MM.1S (cell line): ENCODE measurements around the gene ABCA13.

Source experiments
- DNase-seq: peaks from one replicate; pipeline ENCODE4 v3.0.0-alpha.2; 2015
- H2AFZ ChIP-seq: fragments of 300-600 bp; sonication (generic); 2 replicates; pipeline ENCODE4 v1.6.0; 2016; ENCODE audit warnings: antibody characterized with exemption, low read length
- H3F3A ChIP-seq: fragments of 300-600 bp; sonication (generic); 2 replicates; pipeline ENCODE4 v1.6.1; 2016; ENCODE audit warnings: mild to moderate bottlenecking, antibody characterized with exemption, low read length, moderate library complexity, mixed read lengths; ENCODE audit not compliant: insufficient read depth
- H3K27ac ChIP-seq: fragments of 300-600 bp; sonication (generic); 2 replicates; pipeline ENCODE4 v1.5.1; 2016; ENCODE audit warnings: mild to moderate bottlenecking, low read length
- H3K27me3 ChIP-seq: fragments of 300-600 bp; sonication (generic); replicated peaks from 2 replicates; pipeline ENCODE4 v1.6.0; 2016; ENCODE audit warnings: low read length; ENCODE audit not compliant: insufficient read depth
- H3K36me3 ChIP-seq: fragments of 300-600 bp; sonication (generic); replicated peaks from 2 replicates; pipeline ENCODE4 v1.6.1; 2016; ENCODE audit warnings: mild to moderate bottlenecking, low read length, mixed read lengths; ENCODE audit not compliant: insufficient read depth
- H3K4me1 ChIP-seq: fragments of 300-600 bp; sonication (generic); 2 replicates; pipeline ENCODE4 v1.6.1; 2016; ENCODE audit warnings: low read length, mixed read lengths
- H3K4me2 ChIP-seq: fragments of 300-600 bp; sonication (generic); 2 replicates; pipeline ENCODE4 v1.6.0; 2016; ENCODE audit warnings: low read depth, low read length
- H3K4me3 ChIP-seq: fragments of 300-600 bp; sonication (generic); 2 replicates; pipeline ENCODE4 v1.5.1; 2016; ENCODE audit warnings: low read length, mixed read lengths
- H3K79me2 ChIP-seq: fragments of 300-600 bp; sonication (generic); 2 replicates; pipeline ENCODE4 v1.6.1; 2016; ENCODE audit warnings: mixed run types, low read length, mixed read lengths
- H3K9ac ChIP-seq: fragments of 300-600 bp; sonication (generic); 2 replicates; pipeline ENCODE4 v1.6.1; 2016; ENCODE audit warnings: low read length, mixed read lengths
- H3K9me2 ChIP-seq: fragments of 300-600 bp; sonication (generic); replicated peaks from 2 replicates; pipeline ENCODE4 v1.6.1; 2016; ENCODE audit warnings: mild to moderate bottlenecking, low read length, mixed read lengths; ENCODE audit not compliant: insufficient read depth
- H3K9me3 ChIP-seq: fragments of 300-600 bp; sonication (generic); replicated peaks from 2 replicates; pipeline ENCODE4 v1.6.1; 2016; ENCODE audit warnings: mild to moderate bottlenecking, low read length, mixed read lengths; ENCODE audit not compliant: insufficient read depth
- H4K20me1 ChIP-seq: fragments of 300-600 bp; sonication (generic); 2 replicates; pipeline ENCODE4 v1.6.1; 2016; ENCODE audit warnings: mild to moderate bottlenecking, low read length, moderate library complexity, mixed read lengths; ENCODE audit not compliant: insufficient read depth
- CTCF ChIP-seq: fragments of 300-600 bp; sonication (generic); IDR thresholded peaks from 2 replicates; pipeline ENCODE4 v1.5.1; 2016; ENCODE audit warnings: antibody characterized with exemption, low read length, mixed read lengths
- EZH2 ChIP-seq: fragments of 300-600 bp; sonication (generic); optimal IDR thresholded peaks from 2 replicates; pipeline ENCODE3; 2017; ENCODE audit warnings: low read depth, mild to moderate bottlenecking, antibody characterized with exemption, low read length, mixed read lengths
- EZH2phosphoT487 ChIP-seq: fragments of 300-600 bp; sonication (generic); IDR thresholded peaks from 2 replicates; pipeline ENCODE4 v1.6.1; 2018; ENCODE audit warnings: antibody characterized with exemption, low read length

The ABCA13 gene

GRCh38 chr7:48269066-48269465 is 97.8 kb downstream of the ABCA13 start:
- no peak for DNase-seq
- H3K4me1 ChIP-seq, result no peaks in the 10 kb centered on the region
- H2AFZ ChIP-seq, result no peak overlapping the region
- H3K4me3 ChIP-seq, result no peak overlapping the region
- H3K9me2 ChIP-seq, result no peaks in the 10 kb centered on the region
- no peaks in the 10 kb centered on the region for H3K79me2 ChIP-seq
- no peaks in the 10 kb centered on the region for H3K9me3 ChIP-seq
- H3K27ac ChIP-seq, result no peak overlapping the region
- no peaks in the 10 kb centered on the region for H4K20me1 ChIP-seq
- H3F3A ChIP-seq, result no peaks in the 10 kb centered on the region
- no peaks in the 10 kb centered on the region for H3K27me3 ChIP-seq
- no peak overlapping the region for H3K9ac ChIP-seq
- TF ChIP-seq CTCF, result no peak
- TF ChIP-seq EZH2, result no peak
- no peak for TF ChIP-seq EZH2phosphoT487
- no peaks in the 10 kb centered on the region for H3K36me3 ChIP-seq
- no peak overlapping the region for H3K4me2 ChIP-seq

DNA sequence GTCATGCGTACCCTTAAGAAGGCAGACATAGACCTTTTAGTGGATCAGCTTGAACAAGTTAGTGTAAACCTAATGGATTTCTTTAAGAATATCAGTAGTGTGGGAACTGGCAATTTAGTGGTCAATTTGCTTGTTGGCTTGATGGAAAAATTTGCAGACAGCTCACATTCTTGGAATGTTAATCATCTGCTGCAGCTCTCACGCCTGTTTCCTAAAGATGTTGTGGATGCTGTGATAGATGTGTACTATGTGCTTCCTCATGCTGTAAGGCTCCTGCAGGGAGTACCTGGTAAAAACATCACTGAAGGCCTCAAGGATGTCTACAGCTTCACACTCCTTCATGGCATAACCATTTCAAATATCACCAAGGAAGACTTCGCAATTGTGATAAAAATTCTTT is 103.4 kb downstream of the ABCA13 start:
- H3K4me2 ChIP-seq, result no peak overlapping the region
- H3K9me3 ChIP-seq, result no peaks in the 10 kb centered on the region
- H4K20me1 ChIP-seq, result no peaks in the 10 kb centered on the region
- no peak for DNase-seq
- H3K79me2 ChIP-seq, result no peaks in the 10 kb centered on the region
- H3F3A ChIP-seq, result no peaks in the 10 kb centered on the region
- H3K4me3 ChIP-seq, result no peak overlapping the region
- no peaks in the 10 kb centered on the region for H3K27me3 ChIP-seq
- no peaks in the 10 kb centered on the region for H3K36me3 ChIP-seq
- H3K9ac ChIP-seq, result no peak overlapping the region
- H3K4me1 ChIP-seq, result peaks cover 8% of the 10 kb centered on the region; the same call in 1 of the 2 replicates
- no peak overlapping the region for H3K27ac ChIP-seq
- H3K9me2 ChIP-seq, result no peaks in the 10 kb centered on the region
- H2AFZ ChIP-seq, result no peak overlapping the region
- no peak for TF ChIP-seq EZH2
- no peak for TF ChIP-seq CTCF
- TF ChIP-seq EZH2phosphoT487, result no peak

- Histone ChIP-seq H2AFZ (no peak overlapping the region), H3K9me3 (no peaks in the 10 kb centered on the region), H3K27ac (no peak overlapping the region), H3K4me3 (no peak overlapping the region), H3F3A (no peaks in the 10 kb centered on the region), H3K4me2 (no peak overlapping the region), H3K79me2 (no peaks in the 10 kb centered on the region), H3K27me3 (no peaks in the 10 kb centered on the region), H4K20me1 (no peaks in the 10 kb centered on the region), H3K9ac (no peak overlapping the region), H3K9me2 (no peaks in the 10 kb centered on the region), H3K4me1 (peaks cover 17% of the 10 kb centered on the region; the same call in 1 of the 2 replicates), H3K36me3 (no peaks in the 10 kb centered on the region)
- TF ChIP-seq EZH2phosphoT487 (no peak), EZH2 (no peak), CTCF (no peak)
- DNase-seq, result no peak
These were observed 108.2 kb downstream of the ABCA13 start for GRCh38 chr7:48279420-48279819.
